ENCODE measurements around the gene AGFG1.

AGFG1 gene

DNA sequence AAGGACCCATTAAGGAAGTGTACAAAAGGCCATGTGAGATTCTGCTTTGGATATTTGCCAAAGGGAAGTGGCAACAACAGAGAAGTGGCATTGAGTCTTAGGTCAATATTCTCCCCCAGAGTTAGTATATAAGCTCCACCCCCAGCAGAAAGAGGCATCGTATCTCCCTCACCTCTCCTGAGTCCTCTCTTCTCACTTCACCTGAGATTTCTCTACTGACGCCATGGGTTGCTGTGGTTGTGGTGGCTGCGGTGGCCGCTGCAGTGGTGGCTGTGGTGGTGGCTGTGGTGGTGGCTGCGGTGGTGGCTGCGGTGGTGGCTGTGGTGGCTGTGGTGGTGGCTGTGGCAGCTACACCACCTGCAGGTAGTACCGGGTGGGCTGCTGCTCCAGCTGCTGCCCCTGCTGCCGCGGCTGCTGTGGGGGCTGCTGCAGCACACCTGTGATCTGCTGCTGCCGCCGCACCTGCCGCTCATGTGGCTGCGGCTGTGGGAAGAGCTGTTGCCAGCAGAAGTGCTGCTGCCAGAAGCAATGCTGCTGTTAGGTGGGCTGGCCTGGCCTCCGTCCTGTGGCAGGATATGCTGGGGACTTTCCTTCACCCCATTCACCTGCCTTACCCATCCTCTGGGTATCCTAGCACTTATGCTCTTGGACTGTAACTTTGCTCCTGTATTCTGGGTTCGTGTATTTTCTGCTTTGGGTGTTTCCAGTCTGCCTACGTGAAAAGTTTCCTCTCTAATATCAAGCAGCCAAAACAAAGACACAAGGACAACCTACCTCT is 136.8 kb downstream of the AGFG1 start:
- DNase-seq (ENCODE audit: low read depth) = no peak

DNA sequence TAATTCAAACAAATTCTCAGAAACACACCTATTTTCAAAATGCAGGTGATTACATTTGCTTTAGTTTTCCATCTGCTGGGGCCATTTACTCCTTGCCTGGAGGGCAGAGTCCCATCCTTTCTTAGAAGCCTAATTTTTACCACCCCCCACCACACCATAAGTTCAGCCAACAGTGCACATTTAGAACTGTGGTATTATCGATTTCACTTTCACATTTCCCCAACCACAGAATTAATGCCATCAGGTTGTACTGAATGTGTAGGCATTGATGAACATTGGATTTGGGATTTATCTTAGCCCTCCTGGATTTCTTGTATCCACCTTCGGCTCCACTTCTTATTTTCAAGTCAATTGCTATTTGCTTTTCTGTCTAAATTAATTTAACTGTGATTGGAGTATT is 138.2 kb downstream of the AGFG1 start:
- DNase-seq (ENCODE audit: low read depth) = no peak

Measured in stimulated activated CD8-positive, alpha-beta memory T cell treated with anti-CD3 and anti-CD28 coated beads, Interleukin-7, amount 100 ng/mL, for 24 hours (primary cell).